ENCODE measurements around the gene FBXO46. TPM values are rescaled to one million over a fixed set of nuclear protein-coding genes. Genes with fewer than 3 reads are reported as not detected.
A peak's percentile ranks its signal among the peaks of the same experiment; 100 is the strongest.

The FBXO46 gene
- total and polyA plus RNA-seq, 4 donors = 1.2 to 4.5 (median 3.6) TPM

DNA sequence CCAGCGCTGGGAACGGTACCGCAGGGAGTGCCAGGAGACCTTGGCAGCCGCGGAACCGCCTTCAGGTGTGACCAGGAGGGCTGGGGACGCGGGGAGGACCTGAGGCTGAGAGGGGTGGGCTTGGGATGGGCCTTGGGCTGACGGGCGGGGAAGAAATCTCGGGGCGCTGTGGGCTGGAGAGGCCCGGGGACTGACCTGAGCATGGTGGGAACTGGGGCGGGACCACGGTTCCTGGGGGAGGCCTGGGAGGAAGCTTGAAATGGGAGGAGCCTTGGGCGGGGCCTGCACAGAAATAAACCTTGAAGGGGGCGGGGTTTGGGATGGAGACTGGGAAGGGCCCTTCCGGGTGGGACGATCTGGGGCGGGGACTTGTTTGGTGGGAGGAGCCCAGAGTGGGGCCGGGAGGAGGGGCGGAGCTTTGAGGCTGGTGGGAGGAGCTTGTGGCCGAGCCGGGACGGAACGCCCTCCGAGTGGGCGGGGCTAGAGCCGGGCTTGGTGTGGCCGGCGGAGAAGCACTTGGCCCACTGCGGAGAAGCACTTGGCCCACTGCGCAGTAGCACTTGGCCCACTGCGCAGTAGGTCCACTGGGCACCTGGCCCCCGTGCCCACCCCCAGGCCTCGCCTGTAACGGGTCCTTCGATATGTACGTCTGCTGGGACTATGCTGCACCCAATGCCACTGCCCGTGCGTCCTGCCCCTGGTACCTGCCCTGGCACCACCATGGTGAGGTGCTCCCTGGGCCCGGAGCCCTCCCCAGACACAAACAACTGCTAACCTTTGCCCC lies 59.8 kb downstream of the FBXO46 start (continued):
- TF ChIP-seq GABPA (IDR thresholded peaks at IDR 0.05 in 1 of 2, conservative IDR thresholded peaks at IDR 0.05 in 1 of 2) (no peak), HNF4G (IDR thresholded peaks at IDR 0.05) (no peak)

DNA sequence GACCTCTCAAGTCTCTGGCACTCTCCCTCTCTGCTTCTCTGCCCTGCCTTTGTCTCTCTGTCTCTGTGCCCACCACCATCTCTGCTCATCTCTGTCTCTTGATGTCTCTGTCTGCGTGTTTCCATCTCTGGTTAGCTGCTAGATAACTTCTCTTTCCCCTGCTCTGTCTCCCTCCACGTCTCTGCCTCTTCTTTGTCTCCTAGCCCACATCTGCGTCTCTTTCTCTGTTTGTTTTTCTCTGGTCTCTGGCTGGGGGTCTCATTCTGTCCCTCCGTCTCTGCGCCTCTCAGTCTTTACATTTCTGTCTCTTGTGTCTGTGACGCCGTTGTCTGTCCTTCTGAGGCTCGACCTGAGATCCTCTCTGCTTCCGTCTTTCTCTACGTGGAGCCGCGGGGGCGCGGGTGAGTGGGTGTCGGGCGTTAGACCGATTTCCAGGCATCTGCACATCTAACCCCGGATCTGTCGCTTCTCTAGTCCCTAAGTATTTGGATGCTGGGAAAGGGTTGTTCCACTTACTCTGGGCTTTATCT lies 62.3 kb downstream of the FBXO46 start:
- no peak overlapping the region for H3K9ac ChIP-seq (ENCODE audit: low read depth in 1 of 2, low read length in 2 of 2)
- no peaks in the 10 kb centered on the region for H3K9me3 ChIP-seq (ENCODE audit: control insufficient read depth in 4 of 4, low read length in 3 of 4)
- peaks cover 0 to 8% (median 3%) of the 10 kb centered on the region in 4 donors for H3K27me3 ChIP-seq (ENCODE audit: control insufficient read depth in 4 of 4, insufficient read depth in 4 of 4, low read length in 3 of 4)
- TF ChIP-seq HNF4G (IDR thresholded peaks at IDR 0.05) (no peak), TAF1 (conservative IDR thresholded peaks at IDR 0.05) (no peak), RAD21 (IDR thresholded peaks at IDR 0.05) (no peak), FOXA1 (IDR thresholded peaks at IDR 0.05) (no peak), EGR1 (IDR thresholded peaks at IDR 0.05; ENCODE audit: low read depth in 2 of 2) (no peak), JUND (IDR thresholded peaks at IDR 0.05) (no peak), HNF4A (conservative IDR thresholded peaks at IDR 0.05) (no peak), GABPA (IDR thresholded peaks at IDR 0.05 in 1 of 2, conservative IDR thresholded peaks at IDR 0.05 in 1 of 2) (no peak), REST (IDR thresholded peaks at IDR 0.05) (no peak), SP1 (IDR thresholded peaks at IDR 0.05) (no peak), RXRA (IDR thresholded peaks at IDR 0.05) (no peak), YY1 (IDR thresholded peaks at IDR 0.05) (no peak), NR2F2 (IDR thresholded peaks at IDR 0.05) (no peak)
- TF ChIP-seq, protein P1, sequence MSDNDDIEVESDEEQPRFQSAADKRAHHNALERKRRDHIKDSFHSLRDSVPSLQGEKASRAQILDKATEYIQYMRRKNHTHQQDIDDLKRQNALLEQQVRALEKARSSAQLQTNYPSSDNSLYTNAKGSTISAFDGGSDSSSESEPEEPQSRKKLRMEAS (IDR thresholded peaks at IDR 0.05) = no peak
- TF ChIP-seq, protein P2, sequence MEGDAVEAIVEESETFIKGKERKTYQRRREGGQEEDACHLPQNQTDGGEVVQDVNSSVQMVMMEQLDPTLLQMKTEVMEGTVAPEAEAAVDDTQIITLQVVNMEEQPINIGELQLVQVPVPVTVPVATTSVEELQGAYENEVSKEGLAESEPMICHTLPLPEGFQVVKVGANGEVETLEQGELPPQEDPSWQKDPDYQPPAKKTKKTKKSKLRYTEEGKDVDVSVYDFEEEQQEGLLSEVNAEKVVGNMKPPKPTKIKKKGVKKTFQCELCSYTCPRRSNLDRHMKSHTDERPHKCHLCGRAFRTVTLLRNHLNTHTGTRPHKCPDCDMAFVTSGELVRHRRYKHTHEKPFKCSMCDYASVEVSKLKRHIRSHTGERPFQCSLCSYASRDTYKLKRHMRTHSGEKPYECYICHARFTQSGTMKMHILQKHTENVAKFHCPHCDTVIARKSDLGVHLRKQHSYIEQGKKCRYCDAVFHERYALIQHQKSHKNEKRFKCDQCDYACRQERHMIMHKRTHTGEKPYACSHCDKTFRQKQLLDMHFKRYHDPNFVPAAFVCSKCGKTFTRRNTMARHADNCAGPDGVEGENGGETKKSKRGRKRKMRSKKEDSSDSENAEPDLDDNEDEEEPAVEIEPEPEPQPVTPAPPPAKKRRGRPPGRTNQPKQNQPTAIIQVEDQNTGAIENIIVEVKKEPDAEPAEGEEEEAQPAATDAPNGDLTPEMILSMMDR (IDR thresholded peaks at IDR 0.05; ENCODE audit: low read depth, low read length, missing input control) = no peak
- TF ChIP-seq, protein P3, sequence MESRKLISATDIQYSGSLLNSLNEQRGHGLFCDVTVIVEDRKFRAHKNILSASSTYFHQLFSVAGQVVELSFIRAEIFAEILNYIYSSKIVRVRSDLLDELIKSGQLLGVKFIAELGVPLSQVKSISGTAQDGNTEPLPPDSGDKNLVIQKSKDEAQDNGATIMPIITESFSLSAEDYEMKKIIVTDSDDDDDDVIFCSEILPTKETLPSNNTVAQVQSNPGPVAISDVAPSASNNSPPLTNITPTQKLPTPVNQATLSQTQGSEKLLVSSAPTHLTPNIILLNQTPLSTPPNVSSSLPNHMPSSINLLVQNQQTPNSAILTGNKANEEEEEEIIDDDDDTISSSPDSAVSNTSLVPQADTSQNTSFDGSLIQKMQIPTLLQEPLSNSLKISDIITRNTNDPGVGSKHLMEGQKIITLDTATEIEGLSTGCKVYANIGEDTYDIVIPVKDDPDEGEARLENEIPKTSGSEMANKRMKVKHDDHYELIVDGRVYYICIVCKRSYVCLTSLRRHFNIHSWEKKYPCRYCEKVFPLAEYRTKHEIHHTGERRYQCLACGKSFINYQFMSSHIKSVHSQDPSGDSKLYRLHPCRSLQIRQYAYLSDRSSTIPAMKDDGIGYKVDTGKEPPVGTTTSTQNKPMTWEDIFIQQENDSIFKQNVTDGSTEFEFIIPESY (IDR thresholded peaks at IDR 0.05) = no peak
- TF ChIP-seq, protein P4, sequence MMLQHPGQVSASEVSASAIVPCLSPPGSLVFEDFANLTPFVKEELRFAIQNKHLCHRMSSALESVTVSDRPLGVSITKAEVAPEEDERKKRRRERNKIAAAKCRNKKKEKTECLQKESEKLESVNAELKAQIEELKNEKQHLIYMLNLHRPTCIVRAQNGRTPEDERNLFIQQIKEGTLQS (IDR thresholded peaks at IDR 0.05) = no peak
- H3K27ac ChIP-seq (ENCODE audit: low read depth in 1 of 2, low read length in 2 of 2) = no peak overlapping the region
- H3K4me3 ChIP-seq (ENCODE audit: low read depth in 1 of 3, low read length in 3 of 3) = peak overlapping the region in 1 of 3 donors; percentile 0
- H3K36me3 ChIP-seq (ENCODE audit: control insufficient read depth in 4 of 4, insufficient read depth in 3 of 4, low read depth in 1 of 4, low read length in 3 of 4) = no peaks in the 10 kb centered on the region
- DNase-seq (ENCODE audit: low spot score) = no peak
- peaks cover 0 to 14% (median 4%) of the 10 kb centered on the region in 4 donors for H3K4me1 ChIP-seq (ENCODE audit: control insufficient read depth in 4 of 4, insufficient read depth in 4 of 4, low read length in 3 of 4)
- WGBS = 2% methylated on average over 19 of the region's 19 CpGs

Measured in liver (tissue), 9 donors.